GM18508 (cell line): ENCODE data around the gene KIFC3.
"Not testable (repeated sequence)": the region's sequence is repeated elsewhere in the genome, so short reads cannot be mapped to it uniquely, and the experiment has no call there.

Experiments used
- ATAC-seq: cut with Tn5 transposase; IDR thresholded peaks from one replicate; pipeline ENCODE4 v1.9.1; 2021; ENCODE audit warnings: moderate number of reproducible peaks; ENCODE audit not compliant: insufficient read depth, unreplicated experiment

Gene KIFC3, protein sequence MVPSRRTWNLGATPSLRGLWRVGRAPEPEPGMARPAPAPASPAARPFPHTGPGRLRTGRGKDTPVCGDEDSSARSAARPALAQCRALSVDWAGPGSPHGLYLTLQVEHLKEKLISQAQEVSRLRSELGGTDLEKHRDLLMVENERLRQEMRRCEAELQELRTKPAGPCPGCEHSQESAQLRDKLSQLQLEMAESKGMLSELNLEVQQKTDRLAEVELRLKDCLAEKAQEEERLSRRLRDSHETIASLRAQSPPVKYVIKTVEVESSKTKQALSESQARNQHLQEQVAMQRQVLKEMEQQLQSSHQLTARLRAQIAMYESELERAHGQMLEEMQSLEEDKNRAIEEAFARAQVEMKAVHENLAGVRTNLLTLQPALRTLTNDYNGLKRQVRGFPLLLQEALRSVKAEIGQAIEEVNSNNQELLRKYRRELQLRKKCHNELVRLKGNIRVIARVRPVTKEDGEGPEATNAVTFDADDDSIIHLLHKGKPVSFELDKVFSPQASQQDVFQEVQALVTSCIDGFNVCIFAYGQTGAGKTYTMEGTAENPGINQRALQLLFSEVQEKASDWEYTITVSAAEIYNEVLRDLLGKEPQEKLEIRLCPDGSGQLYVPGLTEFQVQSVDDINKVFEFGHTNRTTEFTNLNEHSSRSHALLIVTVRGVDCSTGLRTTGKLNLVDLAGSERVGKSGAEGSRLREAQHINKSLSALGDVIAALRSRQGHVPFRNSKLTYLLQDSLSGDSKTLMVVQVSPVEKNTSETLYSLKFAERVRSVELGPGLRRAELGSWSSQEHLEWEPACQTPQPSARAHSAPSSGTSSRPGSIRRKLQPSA

DNA sequence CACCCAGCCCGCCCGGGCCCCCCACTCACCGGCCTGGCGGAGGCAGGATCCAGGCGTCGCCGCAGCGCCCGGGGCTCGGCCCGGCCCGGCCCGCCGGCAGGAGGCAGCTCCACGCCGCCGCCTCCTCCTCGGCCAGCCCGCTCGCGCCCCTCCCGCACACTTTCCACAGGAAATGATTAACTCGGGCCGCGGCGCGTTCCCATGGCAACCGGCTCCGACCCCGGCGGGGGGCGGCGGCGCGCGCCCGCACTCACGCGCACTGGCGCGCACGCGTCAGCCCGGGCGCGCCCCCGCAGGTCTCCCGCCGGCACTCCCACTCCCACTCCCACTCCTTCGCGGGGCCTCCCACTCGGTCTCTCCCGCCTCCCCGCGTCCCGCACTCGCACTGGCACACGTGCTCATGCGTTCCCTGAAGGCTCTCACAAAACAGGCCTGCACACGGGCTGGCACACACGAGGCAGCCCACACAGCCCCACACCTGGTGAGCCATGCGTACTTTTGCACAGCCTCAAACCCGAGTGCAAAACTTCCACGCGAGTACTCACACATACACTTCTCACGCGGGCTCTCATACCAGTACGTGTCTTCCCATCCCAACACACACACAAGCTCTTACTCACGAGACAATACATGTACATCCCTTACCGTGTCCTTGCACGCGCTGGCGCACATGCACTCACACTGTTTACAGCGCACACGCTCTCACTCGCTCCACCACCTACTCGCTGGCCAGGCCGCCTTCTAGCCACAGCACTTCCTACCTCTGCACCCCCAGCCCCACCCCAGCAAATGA is at the start of gene KIFC3:
Gene KIFC3 (minus strand): TSS at position 151 of the 793 bp plus-strand sequence. CDS start 4,248 bp downstream, outside the sequence.
- no peak for ATAC-seq

DNA sequence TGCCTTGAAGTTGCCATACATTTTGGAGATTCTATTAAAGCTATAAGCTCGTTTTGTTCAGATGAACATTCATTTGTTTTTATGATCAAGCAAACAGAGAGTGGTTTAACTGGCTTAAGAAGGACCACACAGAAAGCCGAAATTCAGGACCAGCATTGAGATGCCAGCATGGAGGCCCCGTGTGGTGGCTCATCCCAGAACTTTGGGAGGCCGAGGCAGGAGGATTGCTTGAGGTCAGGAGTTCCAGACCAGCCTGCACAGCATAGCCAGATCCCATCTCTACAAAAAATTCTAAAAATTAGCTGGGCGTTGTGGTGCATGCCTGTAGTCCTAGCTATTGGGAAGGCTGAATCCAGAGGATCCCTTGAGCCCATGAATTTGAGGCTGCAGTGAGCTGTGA is 45.9 kb upstream of the KIFC3 start:
- no peak for ATAC-seq

DNA sequence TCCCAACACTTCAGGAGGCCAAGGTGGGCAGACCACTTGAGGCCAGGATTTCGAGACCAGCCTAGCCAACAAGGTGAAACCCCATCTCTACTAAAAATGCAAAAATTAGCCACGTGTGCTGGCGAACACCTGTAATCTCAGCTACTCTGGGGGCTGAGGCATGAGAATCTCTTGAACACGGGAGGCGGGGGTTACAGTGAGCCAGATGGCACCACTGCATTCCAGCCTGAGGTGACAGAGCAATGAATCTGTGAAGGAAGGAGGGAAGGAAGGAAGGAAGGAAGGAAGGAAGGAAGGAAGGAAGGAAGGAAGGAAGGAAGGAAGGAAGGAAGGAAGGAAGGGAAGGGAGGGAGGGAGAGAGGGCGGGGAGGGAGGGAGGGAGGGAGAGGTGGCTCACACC is 44.6 kb upstream of the KIFC3 start:
- not testable (repeated sequence) for ATAC-seq

DNA sequence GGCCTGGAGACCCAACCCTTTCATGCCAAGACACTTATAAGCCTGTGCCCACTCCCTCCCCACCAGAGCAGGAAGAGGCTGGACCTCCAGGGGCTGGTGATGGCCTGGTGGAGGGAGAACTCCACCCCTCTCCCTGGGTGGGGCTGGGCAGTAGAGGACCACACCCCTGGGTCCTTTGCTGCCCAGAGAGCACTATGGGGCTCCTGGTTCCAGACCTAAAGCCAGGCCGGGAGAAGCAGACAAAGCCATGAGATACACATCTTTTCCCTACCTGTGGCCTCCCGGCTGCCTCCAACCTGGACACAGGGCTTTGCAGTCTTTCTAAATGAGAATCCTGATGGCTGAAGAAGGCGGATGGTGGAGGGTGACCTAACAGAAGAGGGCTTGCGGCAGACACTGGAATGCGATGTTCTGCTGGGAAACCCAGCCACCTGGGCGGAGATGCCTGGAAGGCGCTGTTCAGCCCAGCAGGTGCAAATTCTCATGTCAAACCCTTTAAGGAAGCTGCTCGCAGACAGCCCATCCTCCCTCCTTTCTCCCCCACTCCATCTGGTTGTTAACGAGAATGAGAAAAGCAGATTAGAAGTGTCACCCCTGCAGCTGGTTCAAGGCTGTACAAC is 43.9 kb upstream of the KIFC3 start:
- ATAC-seq = no peak

DNA sequence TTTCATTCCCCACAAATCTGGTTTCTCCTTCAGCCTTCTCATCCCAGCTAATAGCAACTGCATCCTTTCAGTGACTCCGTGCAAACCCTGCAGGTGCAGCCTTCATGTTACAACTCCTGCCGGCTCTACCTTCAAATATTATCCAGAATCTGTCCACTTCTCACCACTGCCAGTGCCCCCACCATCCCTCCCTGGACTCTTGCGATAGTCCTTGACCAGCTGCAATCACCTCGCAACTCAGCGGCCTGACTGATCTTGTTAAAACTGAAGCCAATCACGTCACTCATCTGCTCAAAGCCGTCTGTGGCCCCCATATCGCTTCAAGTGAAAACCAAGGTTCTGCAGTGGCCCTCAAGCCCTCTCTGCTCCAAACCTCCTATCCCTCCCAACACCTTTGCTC is 42.8 kb upstream of the KIFC3 start:
- no peak for ATAC-seq

DNA sequence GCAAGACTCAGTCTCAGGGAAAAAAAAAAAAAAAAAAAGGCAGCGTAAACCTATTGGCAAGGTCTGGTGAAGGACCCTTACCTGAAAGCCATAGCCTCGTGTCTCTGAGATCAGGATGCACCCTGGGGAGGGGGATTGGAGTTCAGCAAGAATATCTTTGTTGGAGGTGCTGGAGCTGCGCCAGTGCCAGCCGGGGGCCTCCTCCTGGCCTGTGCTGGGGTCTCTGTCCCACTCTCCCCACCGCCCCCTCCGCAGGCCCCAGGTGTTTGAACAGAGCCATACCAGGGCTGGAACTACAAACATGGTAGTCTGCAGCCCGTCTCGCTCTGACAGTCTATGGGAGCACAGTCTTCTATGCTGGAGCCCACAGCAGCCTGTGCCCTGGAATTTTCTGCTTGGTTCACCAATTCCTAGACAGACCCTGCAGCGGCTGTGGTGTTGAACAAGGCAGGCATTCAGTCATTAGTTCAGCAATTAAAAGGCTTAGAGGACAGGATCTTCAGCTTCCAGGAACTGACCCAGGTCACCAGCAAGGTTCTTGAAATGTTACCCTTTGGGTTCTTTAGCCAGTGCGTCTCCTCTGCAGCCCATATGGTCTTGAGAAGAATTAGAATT is 42.2 kb upstream of the KIFC3 start:
- no peak for ATAC-seq

DNA sequence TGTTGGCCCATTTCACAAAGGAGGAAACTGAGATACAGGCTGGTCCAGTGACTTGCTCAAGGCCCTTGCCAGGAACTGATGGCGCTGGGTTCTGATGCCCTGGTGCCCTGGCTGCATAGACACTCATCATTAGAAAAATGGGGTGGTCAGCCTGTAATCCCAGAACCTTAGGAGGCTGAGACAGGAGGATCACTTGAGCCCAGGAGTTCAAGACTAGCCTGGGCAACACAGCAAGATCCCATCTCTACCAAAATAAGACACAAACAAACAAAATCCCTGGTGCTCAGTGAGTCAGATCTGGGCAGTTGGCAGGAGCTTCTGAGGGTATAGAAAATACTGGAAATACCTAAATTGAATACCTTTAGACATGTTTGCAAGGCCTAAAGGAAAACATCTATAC is 41.1 kb upstream of the KIFC3 start:
- no peak for ATAC-seq

DNA sequence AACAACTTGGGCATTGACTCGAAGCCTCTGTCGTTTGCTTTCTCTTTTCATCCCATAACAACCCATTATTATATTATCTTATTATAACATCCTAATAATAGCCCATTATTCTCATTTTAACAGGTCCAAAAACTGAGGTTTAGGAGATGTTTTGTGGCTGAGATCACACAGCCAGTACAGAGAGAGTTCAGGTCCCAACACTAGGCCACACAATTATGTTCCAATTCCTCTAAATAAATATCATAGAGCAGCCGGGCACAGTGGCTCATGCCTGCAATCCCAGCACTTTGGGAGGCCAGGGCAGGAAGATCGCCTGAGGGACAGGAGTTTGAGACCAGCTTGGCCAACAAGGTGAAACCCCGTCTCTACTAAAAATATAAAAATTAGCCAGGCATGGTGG is 40.3 kb upstream of the KIFC3 start:
- no peak for ATAC-seq

DNA sequence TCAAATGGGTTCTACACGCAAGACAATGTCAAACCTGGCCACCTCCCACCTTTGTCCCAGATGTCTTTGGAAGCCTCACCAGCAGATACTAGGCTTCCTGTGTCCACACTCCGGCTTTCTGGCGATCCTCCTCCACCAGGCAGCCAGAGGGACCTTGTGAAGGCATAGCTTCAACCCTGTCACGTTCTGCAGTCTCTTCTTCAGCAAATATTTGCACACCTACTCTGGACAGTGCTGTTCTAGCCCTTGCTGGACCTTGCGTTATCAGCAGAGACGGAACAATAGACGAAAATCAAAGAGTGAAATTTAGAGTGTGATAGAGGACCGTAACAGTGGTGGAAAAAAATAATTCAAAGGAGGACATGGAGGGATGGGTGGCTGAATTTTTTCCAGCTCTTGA is 38.5 kb upstream of the KIFC3 start:
- ATAC-seq = no peak

DNA sequence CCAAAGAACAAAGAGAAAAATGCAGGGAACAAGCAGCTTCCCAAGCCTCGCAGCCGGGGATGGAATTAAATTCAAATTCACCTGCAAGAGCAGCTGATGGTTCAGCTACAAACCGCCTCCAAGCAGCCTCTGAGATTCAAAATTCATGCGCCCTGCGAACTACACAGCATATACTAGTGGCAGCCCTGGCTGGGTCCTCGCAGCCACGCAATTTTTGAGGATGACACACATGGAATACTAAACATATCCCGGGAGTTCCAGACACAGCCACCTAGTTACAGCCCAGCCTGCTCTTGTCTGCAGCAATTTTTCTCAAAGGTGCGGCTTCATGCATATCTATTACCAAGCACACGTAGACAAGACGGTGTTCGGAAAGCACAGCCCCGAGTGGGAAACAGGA is 35.9 kb upstream of the KIFC3 start:
- ATAC-seq = no peak

DNA sequence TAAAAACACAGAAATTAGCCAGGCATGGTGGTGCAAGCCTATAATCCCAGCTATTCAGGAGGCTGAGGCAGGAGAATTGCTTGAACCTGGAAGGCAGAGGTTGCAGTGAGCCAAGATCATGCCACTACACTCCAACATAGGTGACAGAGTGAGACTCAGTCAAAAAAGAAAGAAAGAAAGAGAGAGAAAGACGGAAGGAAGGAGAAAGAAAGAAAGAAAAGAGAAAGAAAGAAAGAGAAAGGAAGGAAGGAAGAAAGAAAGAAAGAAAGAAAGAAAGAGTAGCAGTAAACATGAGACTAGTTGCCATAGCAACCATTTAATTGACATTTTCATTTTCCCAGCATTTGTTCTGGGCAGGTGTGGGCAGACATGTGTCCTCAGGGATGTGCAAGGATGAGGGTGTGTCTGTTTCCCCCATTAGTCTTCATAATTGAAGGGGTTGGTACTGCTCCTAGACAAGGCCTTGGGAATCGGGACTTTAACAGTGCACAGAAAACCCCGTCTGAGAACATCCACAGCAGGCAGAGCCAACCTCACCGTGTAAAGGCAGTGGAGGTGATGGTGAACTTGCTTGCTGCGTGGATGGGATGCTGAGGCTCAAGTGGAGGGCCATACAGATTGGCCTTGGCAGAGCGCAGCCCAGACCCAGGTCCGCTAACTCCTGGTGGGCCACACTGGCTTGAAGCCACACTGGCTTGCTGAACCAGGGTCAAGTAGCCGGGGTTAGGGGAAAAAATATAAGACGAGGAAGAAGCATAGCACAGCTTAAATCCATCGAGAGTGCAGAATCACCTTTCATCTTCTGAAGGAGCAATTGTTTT is 35.2 kb upstream of the KIFC3 start:
- no peak for ATAC-seq

DNA sequence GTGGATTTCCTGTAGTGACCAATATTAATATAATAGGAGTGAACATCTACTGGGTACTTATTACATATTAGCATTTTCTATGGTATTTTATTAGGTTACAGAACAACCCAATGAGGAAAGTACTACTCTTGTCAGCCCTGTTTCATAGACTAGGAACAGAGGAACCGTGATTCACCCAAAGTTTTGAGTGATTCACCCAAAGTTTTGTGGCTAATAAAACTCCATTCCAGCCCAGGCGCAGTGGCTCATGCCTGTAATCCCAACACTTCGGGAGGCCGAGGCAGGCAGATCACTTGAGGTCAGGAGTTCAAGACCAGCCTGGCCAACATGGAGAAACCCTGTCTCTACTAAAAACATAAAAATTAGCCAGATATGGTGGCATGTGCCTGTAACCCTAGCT is 33.1 kb upstream of the KIFC3 start:
- ATAC-seq = not testable (repeated sequence)

DNA sequence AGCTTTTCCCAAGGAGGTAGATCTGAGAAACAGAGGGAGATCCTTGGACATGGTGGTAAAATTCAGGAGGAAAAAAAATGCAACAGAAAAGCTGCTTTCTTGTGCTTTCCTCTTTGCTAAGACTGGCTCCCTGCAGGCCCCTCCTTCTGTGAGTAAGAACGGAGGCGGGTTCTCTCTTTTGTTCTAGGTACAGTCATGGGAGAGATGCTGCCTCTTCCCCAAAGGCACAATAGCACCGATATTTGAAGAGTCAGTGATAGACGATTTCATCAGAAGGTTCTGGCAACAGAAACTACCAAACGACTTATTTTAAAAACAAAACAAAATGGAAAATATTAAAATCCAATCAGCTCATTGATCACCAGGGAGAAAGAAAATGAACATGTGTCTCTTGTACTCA is 32.6 kb upstream of the KIFC3 start:
- ATAC-seq = no peak

DNA sequence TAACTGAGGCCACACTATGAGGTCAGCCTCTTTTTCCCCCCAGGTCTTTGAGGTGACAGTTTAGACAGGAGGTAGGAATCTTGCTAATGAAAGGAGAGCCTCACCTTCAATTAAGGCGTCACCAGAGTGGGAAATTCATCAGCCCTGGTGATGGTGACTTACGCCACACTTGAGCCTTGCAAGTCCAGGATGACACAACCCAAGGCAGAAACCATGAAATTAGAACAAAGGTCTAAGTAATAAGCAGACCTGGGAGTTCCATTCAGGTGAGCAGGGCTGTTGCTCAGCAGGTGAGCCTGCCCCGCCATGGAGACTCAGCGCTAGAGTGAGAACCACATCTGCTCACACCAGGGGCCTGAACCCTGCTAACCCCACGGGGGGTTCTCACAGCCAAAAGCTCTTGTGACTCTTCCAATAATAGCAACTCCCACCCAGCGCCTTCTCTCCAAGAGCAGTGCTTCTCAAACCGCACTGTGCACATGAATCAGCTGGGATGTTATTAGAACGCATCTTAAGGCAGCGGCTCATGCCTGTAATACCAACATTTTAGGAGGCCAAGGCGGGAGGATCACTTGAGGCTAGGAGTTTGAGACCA is 28.7 kb upstream of the KIFC3 start:
- no peak for ATAC-seq

DNA sequence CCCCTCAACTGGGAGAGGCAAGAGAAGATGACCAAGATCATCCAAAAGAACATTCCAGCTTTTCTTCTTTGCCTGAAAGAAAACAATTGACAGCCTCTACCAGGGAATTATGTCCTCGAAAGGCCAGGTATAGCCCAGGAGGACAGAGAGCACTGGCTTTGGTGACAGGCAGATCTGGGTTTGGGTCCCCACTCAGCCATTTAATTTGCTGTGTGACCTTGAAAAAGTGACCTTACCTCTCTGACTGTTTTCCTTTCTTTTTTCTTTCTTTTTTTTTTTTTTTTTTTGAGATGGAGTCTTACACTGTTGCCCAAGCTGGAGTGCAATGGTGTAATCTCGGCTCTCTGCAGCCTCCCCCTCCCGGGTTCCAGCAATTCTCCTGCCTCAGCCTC is 27.7 kb upstream of the KIFC3 start:
- ATAC-seq = no peak

DNA sequence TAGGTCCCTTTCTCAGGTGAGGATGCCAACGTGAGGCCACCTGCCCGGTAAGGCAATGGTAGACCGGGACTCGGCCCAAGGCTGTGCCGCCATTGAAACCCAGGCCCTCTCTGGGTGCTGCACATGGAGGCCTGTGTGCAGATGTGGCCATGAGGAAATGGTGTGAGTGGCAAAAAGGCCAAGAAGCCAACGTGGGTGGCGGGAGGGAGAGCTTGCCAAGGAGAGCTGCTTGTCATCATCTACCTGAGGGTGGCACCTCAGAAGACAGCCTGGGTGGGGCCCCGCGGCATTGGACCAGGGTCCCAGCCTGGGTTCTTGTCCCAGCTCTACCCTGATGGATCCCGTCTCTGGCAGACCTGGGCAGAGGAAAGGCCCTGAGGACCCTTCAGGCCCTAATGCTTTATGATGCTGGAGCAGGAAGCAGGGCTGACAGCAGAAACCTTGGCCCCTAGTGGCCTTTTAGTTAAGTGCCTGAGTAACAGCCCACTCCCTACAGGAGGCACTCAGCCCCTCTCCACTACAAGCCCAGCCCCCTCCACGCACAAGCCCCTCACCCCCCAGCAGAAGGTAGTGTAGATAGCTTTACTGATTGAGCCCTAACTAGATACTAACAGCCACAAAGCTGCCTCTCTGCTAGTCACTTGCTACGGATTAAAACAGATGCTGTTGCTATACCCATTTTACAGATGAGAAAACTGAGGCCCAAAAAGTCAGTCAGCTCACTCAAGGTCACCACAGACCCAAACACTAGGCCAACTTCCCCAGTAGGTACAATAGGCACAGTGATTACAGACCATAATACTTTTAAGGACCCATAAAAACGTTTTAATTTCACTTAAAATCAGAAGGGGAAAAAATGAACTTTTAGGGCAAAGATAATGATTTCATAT is 26.2 kb upstream of the KIFC3 start:
- ATAC-seq = no peak

DNA sequence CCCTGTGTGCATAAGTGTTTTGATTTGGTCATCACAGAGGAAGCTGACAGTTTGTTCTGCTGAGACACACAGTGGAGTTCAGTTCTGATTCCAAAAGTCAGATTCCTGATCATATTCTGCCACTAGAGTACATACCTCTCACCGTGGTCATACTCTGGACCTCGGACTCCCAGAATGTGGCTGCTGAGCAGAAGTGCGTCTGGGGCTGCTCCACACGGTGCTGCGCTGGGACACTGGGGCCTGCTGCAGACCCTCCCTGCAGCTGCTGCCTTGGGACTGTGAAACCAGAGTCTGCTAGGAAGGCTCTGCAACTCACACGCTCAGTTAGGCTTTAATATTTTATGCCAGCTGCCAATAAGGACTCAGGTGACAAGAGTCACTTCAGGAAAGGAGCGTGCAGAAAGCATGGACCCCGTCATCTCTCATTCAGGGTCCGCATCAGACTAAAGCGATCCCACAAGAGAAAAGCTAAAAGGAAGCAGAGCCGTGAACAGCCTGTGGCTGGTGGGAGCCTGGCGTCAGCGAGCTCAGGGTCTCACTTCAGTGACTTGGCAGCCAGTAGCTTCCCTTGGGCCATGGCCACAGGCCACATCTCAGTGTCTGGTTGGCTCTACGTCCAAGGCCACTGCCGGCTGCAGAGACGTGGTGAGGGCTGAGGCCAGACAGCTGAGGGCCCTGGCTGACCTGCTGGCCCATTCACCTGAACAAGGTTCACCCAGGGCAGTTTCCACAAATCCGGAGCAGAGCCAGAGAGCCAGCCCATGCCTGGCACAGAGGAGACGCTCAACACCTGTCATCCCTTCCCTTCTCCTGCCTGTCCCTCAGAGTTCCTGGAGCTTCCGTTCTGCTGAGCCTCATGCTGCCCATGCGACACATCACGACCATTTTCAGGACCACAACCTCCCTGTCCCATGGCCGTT is 24.7 kb upstream of the KIFC3 start:
- ATAC-seq = no peak
